Endothelial cell of umbilical vein (primary cell): ENCODE measurements around the gene FAM219A. TPM values are rescaled to one million over a fixed set of nuclear protein-coding genes. Genes with fewer than 3 reads are reported as not detected.

Source experiments
- BruUV-seq: library from RNA; stranded (reverse); fragments of 400-500 nt; replicated peaks from 2 replicates; lab custom pipeline; 2021; lab: Mats Ljungman, UMichigan
- CTCF ChIA-PET: fragments of 300-600, 350-600 bp; sonication (Branson Sonifier 250); formaldehyde crosslinking; loops from one replicate; lab custom pipeline; 2021; ENCODE audit warnings: antibody characterized with exemption, inconsistent platforms; lab: Charles Lee
- POLR2A ChIA-PET: fragments of 300-600, 350-600 bp; sonication (Branson Sonifier 250); formaldehyde crosslinking; loops from one replicate; lab custom pipeline; 2021; ENCODE audit warnings: antibody characterized with exemption, inconsistent platforms; lab: Charles Lee
- DNase-seq: peaks from one replicate; pipeline ENCODE4 v3.0.0-alpha.2; 2011; ENCODE audit warnings: low read depth, low spot score
- FAIRE-seq: peaks from 2 replicates; lab custom pipeline; 2011; peaks lifted over from hg19 to GRCh38; lab: Jason Lieb, UNC
- H2AFZ ChIP-seq: 2 replicates; pipeline ENCODE4 v1.6.0; 2012; ENCODE audit warnings: low read depth, low read length, control low read depth, inconsistent platforms
- H3K27ac ChIP-seq: 2 replicates; pipeline ENCODE4 v1.5.1; 2011; ENCODE audit warnings: low read depth, mild to moderate bottlenecking, control low read depth, low read length, moderate library complexity; ENCODE audit not compliant: insufficient read depth
- H3K27me3 ChIP-seq, 2 experiments: 2 replicates each; pipeline versions ENCODE4 v1.6.0 to v1.6.1; 2011; ENCODE audit warnings: low read length in 2 of 2, mixed read lengths in 1 of 2; ENCODE audit not compliant: control insufficient read depth in 2 of 2, insufficient read depth in 2 of 2
- H3K36me3 ChIP-seq, 2 experiments: 2 replicates in 1 of 2; 3 replicates in 1 of 2; pipeline ENCODE4 v1.5.1; 2011; ENCODE audit warnings: low read length in 2 of 2, mild to moderate bottlenecking in 1 of 2, moderate library complexity in 1 of 2; ENCODE audit not compliant: control insufficient read depth in 2 of 2, insufficient read depth in 2 of 2; ENCODE audit errors: extremely low read depth in 1 of 2
- H3K4me1 ChIP-seq: 3 replicates; pipeline ENCODE4 v1.5.1; 2011; ENCODE audit warnings: mild to moderate bottlenecking, low read length; ENCODE audit not compliant: control insufficient read depth, insufficient read depth; ENCODE audit errors: extremely low read depth
- H3K4me2 ChIP-seq: 2 replicates; pipeline ENCODE4 v1.6.1; 2011; ENCODE audit warnings: low read length, control low read depth, mixed read lengths; ENCODE audit not compliant: insufficient read depth
- H3K4me3 ChIP-seq, 3 experiments: fragments of 200-600 bp in 1 of 3; sonication (generic), shearing (Covaris generic) in 1 of 3; replicated peaks in 1 of 3; 2 replicates each; pipeline ENCODE4 v1.5.1; 2011 to 2016; ENCODE audit warnings: control low read depth in 3 of 3, low read length in 3 of 3, mild to moderate bottlenecking in 2 of 3, inconsistent platforms in 1 of 3, low read depth in 1 of 3, moderate library complexity in 1 of 3; ENCODE audit not compliant: insufficient read depth in 1 of 3
- H3K79me2 ChIP-seq: 2 replicates; pipeline ENCODE4 v1.6.0; 2012; ENCODE audit warnings: low read length, inconsistent platforms; ENCODE audit not compliant: control insufficient read depth, insufficient read depth
- H3K9ac ChIP-seq: replicated peaks from 2 replicates; pipeline ENCODE3; 2011; ENCODE audit warnings: low read length, control low read depth; ENCODE audit not compliant: insufficient read depth; ENCODE audit errors: extremely low read depth
- H3K9me1 ChIP-seq: replicated peaks from 3 replicates; pipeline ENCODE4 v1.6.0; 2011; ENCODE audit warnings: mild to moderate bottlenecking, low read length; ENCODE audit not compliant: control insufficient read depth, insufficient read depth; ENCODE audit errors: extremely low read depth
- H3K9me3 ChIP-seq: replicated peaks from 2 replicates; pipeline ENCODE4 v1.5.1; 2012; ENCODE audit warnings: low read length, inconsistent platforms; ENCODE audit not compliant: control insufficient read depth, insufficient read depth
- H4K20me1 ChIP-seq: replicated peaks from 2 replicates; pipeline ENCODE3; 2011; ENCODE audit warnings: mild to moderate bottlenecking, low read length; ENCODE audit not compliant: control insufficient read depth, insufficient read depth; ENCODE audit errors: extremely low read depth
- EZH2 ChIP-seq: IDR thresholded peaks from 2 replicates; pipeline ENCODE4 v1.6.1; 2012; ENCODE audit warnings: borderline replicate concordance, low read depth, mild to moderate bottlenecking, moderate library complexity, low read length, inconsistent platforms; ENCODE audit not compliant: severe bottlenecking
- FOS ChIP-seq: IDR thresholded peaks from 2 replicates; pipeline ENCODE4 v1.6.1; 2011; ENCODE audit warnings: mild to moderate bottlenecking, low read length, moderate library complexity, borderline replicate concordance; ENCODE audit not compliant: insufficient read depth
- GATA2 ChIP-seq: IDR thresholded peaks from 2 replicates; pipeline ENCODE4 v1.7.0; 2011; ENCODE audit warnings: low read depth, mild to moderate bottlenecking, moderate library complexity, mixed read lengths, low read length; ENCODE audit not compliant: insufficient read length, insufficient read depth
- JUN ChIP-seq: IDR thresholded peaks from 2 replicates; pipeline ENCODE4 v1.6.1; 2011; ENCODE audit warnings: borderline replicate concordance, low read depth; ENCODE audit not compliant: insufficient read length, insufficient read depth
- MYC ChIP-seq: IDR thresholded peaks from one replicate; pipeline ENCODE4 v1.6.1; 2011; ENCODE audit warnings: mild to moderate bottlenecking, low read depth, low read length
- POLR2A ChIP-seq: IDR thresholded peaks from 2 replicates; pipeline ENCODE4 v1.6.1; 2012; ENCODE audit warnings: low read depth, mild to moderate bottlenecking, control low read depth, low read length
- POLR2AphosphoS5 ChIP-seq: IDR thresholded peaks from 2 replicates; pipeline ENCODE4 v1.6.1; 2012; ENCODE audit warnings: low read depth, mild to moderate bottlenecking, control low read depth, low read length, moderate library complexity; ENCODE audit not compliant: insufficient read depth
- dilution Hi-C: fragments of 300-500 bp; cut with MboI; formaldehyde crosslinking; loops from one replicate; pipeline ENCODE4 v1.15.0; 2019; ENCODE audit warnings: low sequenced_read_pairs; ENCODE audit not compliant: extremely low pct_ligation_motif_present
- intact Hi-C: fragments of 100-400 bp; cut with micrococcal nuclease; formaldehyde crosslinking; loops from one replicate; pipeline ENCODE4 v1.10.0; 2022
- polyA plus RNA-seq, 4 experiments: library from polyadenylated mRNA; depleted of rRNA in 3 of 4; stranded (reverse) in 3 of 4; unstranded in 1 of 4; fragments of >200 nt; gene quantifications; 2 replicates each; pipeline versions ENCODE4 v1.2.1 to v1.2.3, GENCODE V29; 2011 to 2012; ENCODE audit warnings: missing spikeins in 1 of 4
- total RNA-seq: library from RNA; stranded (reverse); gene quantifications from 2 replicates; pipeline ENCODE4 v1.2.3, GENCODE V29; 2021
- TF ChIP-seq, protein P1 (sequence below): IDR thresholded peaks from 2 replicates; pipeline ENCODE4 v1.6.1; 2011; ENCODE audit not compliant: insufficient read depth, insufficient read length
- TF ChIP-seq, protein P2 (sequence below), 2 donors: IDR thresholded peaks; 1 replicate in 1 of 2; 2 replicates in 1 of 2; pipeline ENCODE4 v1.5.1; 2011; ENCODE audit warnings: low read length in 2 of 2, mild to moderate bottlenecking in 2 of 2, moderate library complexity in 2 of 2, control low read depth in 1 of 2, inconsistent platforms in 1 of 2, low read depth in 1 of 2; ENCODE audit not compliant: insufficient read depth in 1 of 2; ENCODE audit errors: extremely low read depth in 1 of 2

The FAM219A gene
- total and polyA plus RNA-seq, 2 donors (not counting 3 experiments of a cell fraction or from before 2014, with no cell fraction given): 18.1 to 35.7 TPM

DNA sequence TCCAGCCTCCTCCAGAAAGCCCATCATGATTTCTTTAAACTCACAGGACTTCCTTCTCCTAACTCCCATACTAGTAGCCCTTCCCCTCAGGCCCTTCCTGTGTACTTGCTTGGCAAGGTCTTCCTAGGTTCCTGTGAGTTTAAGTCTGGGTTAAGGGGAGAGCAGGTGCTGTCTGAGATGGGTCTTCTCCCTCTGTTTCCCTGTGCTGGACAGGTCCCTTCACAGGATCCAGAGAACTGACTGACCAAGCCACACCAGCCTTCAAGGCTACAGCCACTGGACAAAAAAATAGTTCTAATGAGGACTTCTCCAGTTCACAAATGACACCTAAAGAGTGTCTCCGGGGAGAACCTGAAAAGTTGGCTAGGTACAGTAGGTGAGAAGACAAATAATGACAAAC, 52.2 kb downstream of the FAM219A start:
- CTCF ChIA-PET: interaction anchor here (1.0 to 3.2 kb wide), 2 partner anchors 139 to 198 kb away, joined by 3 to 141 read pairs; no protein-coding TSS in a partner anchor

More for the DNA sequence above, 52.2 kb downstream of the FAM219A start:
- Histone ChIP-seq H3K4me3 (no peak overlapping the region), H3K9ac (no peak overlapping the region), H3K4me1 (no peaks in the 10 kb centered on the region), H3K9me3 (no peaks in the 10 kb centered on the region), H3K9me1 (no peaks in the 10 kb centered on the region), H3K36me3 (peaks cover 0 to 16% of the 10 kb centered on the region in 2 experiments), H4K20me1 (peaks cover 8% of the 10 kb centered on the region), H3K4me2 (no peak overlapping the region), H3K79me2 (no peaks in the 10 kb centered on the region), H3K27ac (no peak overlapping the region), H2AFZ (no peak overlapping the region), H3K27me3 (no peaks in the 10 kb centered on the region)
- TF ChIP-seq POLR2A: no peak
- TF ChIP-seq FOS: no peak
- TF ChIP-seq GATA2: no peak
- no peak for TF ChIP-seq EZH2
- no peak for TF ChIP-seq JUN
- TF ChIP-seq MYC: no peak
- TF ChIP-seq, protein P1, sequence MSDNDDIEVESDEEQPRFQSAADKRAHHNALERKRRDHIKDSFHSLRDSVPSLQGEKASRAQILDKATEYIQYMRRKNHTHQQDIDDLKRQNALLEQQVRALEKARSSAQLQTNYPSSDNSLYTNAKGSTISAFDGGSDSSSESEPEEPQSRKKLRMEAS: no peak
- TF ChIP-seq POLR2AphosphoS5: no peak
- TF ChIP-seq, protein P2, sequence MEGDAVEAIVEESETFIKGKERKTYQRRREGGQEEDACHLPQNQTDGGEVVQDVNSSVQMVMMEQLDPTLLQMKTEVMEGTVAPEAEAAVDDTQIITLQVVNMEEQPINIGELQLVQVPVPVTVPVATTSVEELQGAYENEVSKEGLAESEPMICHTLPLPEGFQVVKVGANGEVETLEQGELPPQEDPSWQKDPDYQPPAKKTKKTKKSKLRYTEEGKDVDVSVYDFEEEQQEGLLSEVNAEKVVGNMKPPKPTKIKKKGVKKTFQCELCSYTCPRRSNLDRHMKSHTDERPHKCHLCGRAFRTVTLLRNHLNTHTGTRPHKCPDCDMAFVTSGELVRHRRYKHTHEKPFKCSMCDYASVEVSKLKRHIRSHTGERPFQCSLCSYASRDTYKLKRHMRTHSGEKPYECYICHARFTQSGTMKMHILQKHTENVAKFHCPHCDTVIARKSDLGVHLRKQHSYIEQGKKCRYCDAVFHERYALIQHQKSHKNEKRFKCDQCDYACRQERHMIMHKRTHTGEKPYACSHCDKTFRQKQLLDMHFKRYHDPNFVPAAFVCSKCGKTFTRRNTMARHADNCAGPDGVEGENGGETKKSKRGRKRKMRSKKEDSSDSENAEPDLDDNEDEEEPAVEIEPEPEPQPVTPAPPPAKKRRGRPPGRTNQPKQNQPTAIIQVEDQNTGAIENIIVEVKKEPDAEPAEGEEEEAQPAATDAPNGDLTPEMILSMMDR (IDR thresholded peaks at IDR 0.05; ENCODE audit: extremely low read depth in 1 of 2, insufficient read depth in 1 of 2, low read depth in 1 of 2, low read length in 2 of 2): no peak
- POLR2A ChIA-PET: no interaction called here
- FAIRE-seq (no peak), DNase-seq (no peak)
- intact Hi-C loops (no loop called here), dilution Hi-C loops (loop anchor here (25.0 kb wide), 1 partner anchor 106 kb away; the partner anchor contains the start of gene ENHO)
- BruUV-seq: no TSS peak
